Epithelial cell of esophagus (primary cell): ENCODE measurements around the gene KMT2A.
A peak's percentile ranks its signal among the peaks of the same experiment; 100 is the strongest.

ENCODE experiments used
- DNase-seq: peaks from one replicate; pipeline ENCODE4 v3.0.0; 2010; ENCODE audit warnings: low read depth
- H3K4me3 ChIP-seq: 2 replicates; pipeline ENCODE4 v1.5.1; 2011; ENCODE audit warnings: mild to moderate bottlenecking, low read length, control low read depth
- TF ChIP-seq, protein P1 (sequence below): IDR thresholded peaks from 2 replicates; pipeline ENCODE4 v1.5.1; 2011; ENCODE audit warnings: low read depth, mild to moderate bottlenecking, low read length, control low read depth, inconsistent platforms; ENCODE audit not compliant: insufficient read depth; ENCODE audit errors: missing control alignments

Gene KMT2A

DNA sequence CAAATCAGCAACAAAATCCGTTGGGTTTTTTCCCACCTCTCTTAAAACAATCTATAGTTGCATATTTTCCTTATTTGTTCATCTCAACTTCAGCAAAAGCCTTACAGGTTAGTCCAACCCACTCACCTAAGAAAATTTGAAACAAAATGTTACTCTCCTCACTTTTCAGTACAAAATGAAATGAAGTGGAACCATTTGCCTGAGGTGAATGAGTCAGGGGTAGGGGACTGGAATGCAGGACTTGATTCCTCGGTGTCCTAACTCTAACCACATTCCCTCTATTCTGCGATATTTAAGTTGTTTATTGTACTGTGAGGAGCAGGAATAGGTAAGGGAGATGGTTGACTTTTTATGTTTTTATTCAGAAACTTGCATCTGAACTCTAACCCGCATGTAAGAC, 18.5 kb upstream of the KMT2A start:
- peak; percentile 41 for DNase-seq
- TF ChIP-seq, protein P1, sequence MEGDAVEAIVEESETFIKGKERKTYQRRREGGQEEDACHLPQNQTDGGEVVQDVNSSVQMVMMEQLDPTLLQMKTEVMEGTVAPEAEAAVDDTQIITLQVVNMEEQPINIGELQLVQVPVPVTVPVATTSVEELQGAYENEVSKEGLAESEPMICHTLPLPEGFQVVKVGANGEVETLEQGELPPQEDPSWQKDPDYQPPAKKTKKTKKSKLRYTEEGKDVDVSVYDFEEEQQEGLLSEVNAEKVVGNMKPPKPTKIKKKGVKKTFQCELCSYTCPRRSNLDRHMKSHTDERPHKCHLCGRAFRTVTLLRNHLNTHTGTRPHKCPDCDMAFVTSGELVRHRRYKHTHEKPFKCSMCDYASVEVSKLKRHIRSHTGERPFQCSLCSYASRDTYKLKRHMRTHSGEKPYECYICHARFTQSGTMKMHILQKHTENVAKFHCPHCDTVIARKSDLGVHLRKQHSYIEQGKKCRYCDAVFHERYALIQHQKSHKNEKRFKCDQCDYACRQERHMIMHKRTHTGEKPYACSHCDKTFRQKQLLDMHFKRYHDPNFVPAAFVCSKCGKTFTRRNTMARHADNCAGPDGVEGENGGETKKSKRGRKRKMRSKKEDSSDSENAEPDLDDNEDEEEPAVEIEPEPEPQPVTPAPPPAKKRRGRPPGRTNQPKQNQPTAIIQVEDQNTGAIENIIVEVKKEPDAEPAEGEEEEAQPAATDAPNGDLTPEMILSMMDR: no peak
- no peak overlapping the region for H3K4me3 ChIP-seq

DNA sequence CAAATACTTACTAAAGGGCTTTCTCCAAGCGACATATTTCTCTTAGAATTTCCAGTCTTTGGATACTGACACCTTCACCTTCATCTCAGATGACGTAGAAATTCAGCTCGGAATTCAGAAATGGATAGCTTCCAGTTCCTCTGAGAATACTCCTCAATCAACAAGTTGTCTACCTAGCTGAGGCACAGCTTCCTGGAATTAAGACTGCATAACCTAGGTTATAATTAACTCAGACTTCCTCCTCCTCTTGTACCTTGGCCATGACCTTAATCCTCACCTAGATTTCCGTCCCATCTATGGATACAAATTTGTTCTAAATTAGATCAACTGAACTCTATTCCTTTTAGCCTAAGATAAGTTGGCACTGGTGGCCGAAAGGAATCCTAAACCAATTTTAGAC, 17.5 kb upstream of the KMT2A start:
- TF ChIP-seq, protein P1: no peak

DNA sequence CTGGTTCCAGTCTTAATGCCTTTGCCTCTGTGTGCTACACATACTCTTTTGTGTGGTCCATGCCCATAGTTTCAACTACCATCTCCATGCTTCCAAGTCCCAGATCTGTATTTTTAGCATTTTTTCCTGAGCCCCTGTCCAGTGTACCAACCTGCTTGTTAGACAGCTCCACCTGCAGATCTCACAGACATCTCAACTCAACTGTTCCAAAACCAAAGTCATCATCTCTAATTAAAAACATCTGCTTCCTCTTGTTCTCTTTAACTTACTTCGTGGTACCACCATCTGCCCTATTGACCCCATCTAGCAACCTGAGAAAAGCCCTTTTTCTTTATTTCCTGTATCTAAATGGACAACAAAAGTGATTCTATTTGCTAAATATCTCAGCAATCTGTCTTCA, 8.6 kb upstream of the KMT2A start:
- DNase-seq: no peak
- H3K4me3 ChIP-seq: no peak overlapping the region
- TF ChIP-seq, protein P1: no peak

More for the DNA sequence above, 17.5 kb upstream of the KMT2A start:
- DNase-seq: no peak
- no peak overlapping the region for H3K4me3 ChIP-seq

DNA sequence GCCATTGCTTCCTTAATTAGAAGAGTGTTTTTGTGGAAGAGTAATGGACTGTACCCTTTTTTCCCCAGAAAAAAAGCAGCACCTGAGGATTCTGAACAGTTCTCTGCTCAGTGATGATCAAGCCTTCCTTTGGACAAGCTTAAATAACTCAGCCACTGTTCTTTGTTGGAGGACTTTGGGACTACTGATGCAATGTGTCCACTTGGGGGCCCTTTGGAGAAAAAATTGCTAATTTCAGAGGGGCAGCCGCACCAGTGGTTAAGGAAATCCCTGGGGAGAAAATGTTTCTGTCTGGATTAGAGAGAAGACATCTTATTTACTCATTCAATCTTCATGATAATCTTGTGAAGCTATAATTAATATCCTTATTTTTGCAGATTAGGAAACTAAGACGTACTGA, 5.3 kb upstream of the KMT2A start:
- no peak for DNase-seq
- TF ChIP-seq, protein P1: no peak
- no peak overlapping the region for H3K4me3 ChIP-seq

DNA sequence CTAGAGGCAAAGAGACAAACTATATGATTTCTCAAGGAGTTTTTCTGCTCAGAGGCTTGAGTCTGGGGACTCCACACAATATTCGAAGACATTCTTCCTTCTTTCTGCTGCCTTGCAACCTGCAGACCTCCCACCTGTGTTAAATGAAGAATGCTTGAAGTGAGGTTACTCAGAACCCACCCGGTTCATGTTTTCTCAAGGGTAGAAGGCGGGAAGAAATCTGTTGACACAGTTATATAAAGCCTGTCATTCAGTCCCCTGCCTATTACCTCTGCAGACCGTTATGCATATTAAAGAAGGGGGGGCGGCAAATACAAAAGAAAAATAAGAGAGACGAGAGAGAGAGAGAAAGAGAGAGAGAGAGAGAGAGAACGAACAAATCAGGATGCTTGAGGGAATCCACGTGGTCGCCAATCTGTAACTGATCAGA, 2.2 kb upstream of the KMT2A start:
- TF ChIP-seq, protein P1: no peak
- DNase-seq: peak; percentile 26
- no peak overlapping the region for H3K4me3 ChIP-seq

DNA sequence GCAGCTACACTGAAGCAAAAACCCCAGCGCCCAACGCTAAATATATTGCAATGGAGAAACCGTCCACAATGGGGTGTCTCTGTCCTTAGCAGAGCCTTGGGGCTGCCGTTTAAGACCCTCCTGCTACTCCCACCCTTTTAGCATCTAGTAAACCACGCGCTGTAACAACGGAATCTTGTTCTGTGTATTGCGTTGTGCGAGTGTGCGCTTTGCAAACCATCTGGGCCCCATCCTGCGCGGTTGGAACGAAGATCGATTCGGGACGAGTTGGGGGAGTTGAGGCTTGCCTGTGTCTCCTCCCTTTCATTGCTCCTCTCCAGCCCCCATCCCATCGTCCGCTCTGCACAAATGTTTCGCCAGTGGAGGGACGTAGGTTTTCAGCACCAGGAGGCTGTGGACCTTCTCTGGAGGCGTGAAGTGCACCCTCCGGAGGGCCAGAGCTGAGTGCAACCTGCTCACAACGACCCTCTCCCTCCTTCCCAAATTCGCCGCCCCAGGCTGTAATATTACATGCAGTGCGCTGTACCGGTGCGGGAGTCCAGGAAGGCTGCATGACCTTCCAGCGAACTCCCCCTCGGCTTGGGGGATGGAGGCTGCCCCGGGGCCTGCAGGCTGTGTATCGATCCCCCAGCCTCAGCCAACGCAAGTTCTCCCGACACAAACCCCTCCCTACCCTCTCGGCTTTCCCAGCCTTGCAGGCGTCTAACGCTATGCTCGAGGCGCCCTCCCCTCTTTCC, 1.6 kb upstream of the KMT2A start:
- H3K4me3 ChIP-seq: peak overlapping the region; percentile 67
- TF ChIP-seq, protein P1: no peak
- peak; percentile 35 for DNase-seq
